ENCODE data around the gene SELENOV. TPM values are rescaled to one million over a fixed set of nuclear protein-coding genes. Genes with fewer than 3 reads are reported as not detected.

Gene SELENOV
- total and polyA plus RNA-seq, 9 of the 15 experiments (the other 6 are each of a cell fraction or from before 2014, with no cell fraction given): 0.04 to 0.09 (median 0.06) TPM; not detected in 4

DNA sequence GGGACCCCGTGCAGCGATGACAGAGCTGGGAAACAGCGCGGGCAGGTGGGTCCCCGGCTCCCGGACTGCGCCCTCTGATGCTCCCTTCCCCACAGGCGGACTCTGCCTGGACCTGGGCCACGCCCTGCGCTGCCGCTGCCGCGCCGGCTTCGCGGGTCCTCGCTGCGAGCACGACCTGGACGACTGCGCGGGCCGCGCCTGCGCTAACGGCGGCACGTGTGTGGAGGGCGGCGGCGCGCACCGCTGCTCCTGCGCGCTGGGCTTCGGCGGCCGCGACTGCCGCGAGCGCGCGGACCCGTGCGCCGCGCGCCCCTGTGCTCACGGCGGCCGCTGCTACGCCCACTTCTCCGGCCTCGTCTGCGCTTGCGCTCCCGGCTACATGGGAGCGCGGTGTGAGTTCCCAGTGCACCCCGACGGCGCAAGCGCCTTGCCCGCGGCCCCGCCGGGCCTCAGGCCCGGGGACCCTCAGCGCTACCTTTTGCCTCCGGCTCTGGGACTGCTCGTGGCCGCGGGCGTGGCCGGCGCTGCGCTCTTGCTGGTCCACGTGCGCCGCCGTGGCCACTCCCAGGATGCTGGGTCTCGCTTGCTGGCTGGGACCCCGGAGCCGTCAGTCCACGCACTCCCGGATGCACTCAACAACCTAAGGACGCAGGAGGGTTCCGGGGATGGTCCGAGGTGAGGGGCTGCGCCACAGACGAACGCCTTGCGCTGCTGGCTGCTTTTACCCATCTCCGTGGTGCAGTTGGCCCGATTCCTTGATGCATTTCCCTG lies 7.8 kb upstream of the SELENOV start (continued):
- TF ChIP-seq PRMT5 (CRISPR knock-in tag; IDR thresholded peaks at IDR 0.05) (no peak), NR2C2 (CRISPR knock-in tag; IDR thresholded peaks at IDR 0.05) (0 out of 2 replicates have a peak, but pooled peaks have one; percentile 40), NR2C2 (tag; IDR thresholded peaks at IDR 0.05) (no peak), RNF2 (IDR thresholded peaks at IDR 0.05) (peak; percentile 87), ARHGAP35 (IDR thresholded peaks at IDR 0.05; ENCODE audit: partially characterized antibody) (no peak), ATF1 (CRISPR knock-in tag; IDR thresholded peaks at IDR 0.05) (no peak), ATF1 (tag; IDR thresholded peaks at IDR 0.05) (0 out of 2 replicates have a peak, but pooled peaks have one; percentile 24), SUPT5H (IDR thresholded peaks at IDR 0.05) (no peak), NFYB (IDR thresholded peaks at IDR 0.05; ENCODE audit: extremely low read depth, insufficient read length) (no peak), ZNF609 (CRISPR knock-in tag; IDR thresholded peaks at IDR 0.05; ENCODE audit: borderline replicate concordance) (no peak), MYC (IDR thresholded peaks at IDR 0.05; ENCODE audit: low read depth, low read length) (peak; percentile 73), MYC (CRISPR knock-in tag; IDR thresholded peaks at IDR 0.05; ENCODE audit: borderline replicate concordance, low read depth) (no peak), ARID2 (IDR thresholded peaks at IDR 0.05) (no peak), ZNF586 (CRISPR knock-in tag; conservative IDR thresholded peaks at IDR 0.05) (no peak), NR3C1 (CRISPR knock-in tag; IDR thresholded peaks at IDR 0.05) (peak; percentile 96), ZC3H11A (IDR thresholded peaks at IDR 0.05; ENCODE audit: low read depth, low read length) (no peak), CCAR2 (IDR thresholded peaks at IDR 0.05; ENCODE audit: low read depth, low read length) (no peak), FOXM1 (IDR thresholded peaks at IDR 0.05; ENCODE audit: low read depth) (no peak), FOXM1 (CRISPR knock-in tag; IDR thresholded peaks at IDR 0.05; ENCODE audit: low read depth) (no peak), HCFC1 (IDR thresholded peaks at IDR 0.05; ENCODE audit: low read depth, low read length) (no peak)
- TF ChIP-seq, protein P1, sequence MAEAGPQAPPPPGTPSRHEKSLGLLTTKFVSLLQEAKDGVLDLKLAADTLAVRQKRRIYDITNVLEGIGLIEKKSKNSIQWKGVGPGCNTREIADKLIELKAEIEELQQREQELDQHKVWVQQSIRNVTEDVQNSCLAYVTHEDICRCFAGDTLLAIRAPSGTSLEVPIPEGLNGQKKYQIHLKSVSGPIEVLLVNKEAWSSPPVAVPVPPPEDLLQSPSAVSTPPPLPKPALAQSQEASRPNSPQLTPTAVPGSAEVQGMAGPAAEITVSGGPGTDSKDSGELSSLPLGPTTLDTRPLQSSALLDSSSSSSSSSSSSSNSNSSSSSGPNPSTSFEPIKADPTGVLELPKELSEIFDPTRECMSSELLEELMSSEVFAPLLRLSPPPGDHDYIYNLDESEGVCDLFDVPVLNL (CRISPR knock-in tag; IDR thresholded peaks at IDR 0.05; ENCODE audit: low read depth): peak; percentile 35; the same call in 1 of the 2 replicates
- TF ChIP-seq, protein P2, sequence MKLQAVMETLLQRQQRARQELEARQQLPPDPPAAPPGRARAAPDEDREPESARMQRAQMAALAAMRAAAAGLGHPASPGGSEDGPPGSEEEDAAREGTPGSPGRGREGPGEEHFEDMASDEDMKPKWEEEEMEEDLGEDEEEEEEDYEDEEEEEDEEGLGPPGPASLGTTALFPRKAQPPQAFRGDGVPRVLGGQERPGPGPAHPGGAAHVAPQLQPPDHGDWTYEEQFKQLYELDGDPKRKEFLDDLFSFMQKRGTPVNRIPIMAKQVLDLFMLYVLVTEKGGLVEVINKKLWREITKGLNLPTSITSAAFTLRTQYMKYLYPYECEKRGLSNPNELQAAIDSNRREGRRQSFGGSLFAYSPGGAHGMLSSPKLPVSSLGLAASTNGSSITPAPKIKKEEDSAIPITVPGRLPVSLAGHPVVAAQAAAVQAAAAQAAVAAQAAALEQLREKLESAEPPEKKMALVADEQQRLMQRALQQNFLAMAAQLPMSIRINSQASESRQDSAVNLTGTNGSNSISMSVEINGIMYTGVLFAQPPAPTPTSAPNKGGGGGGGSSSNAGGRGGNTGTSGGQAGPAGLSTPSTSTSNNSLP (IDR thresholded peaks at IDR 0.05; ENCODE audit: borderline replicate concordance, low read depth, low read length): no peak

Measured in K562 (cell line).